ENCODE measurements around the gene GCLC. TPM values are rescaled to one million over a fixed set of nuclear protein-coding genes. Genes with fewer than 3 reads are reported as not detected.

The GCLC gene
- total and polyA plus RNA-seq, 2 experiments from 2014 or later, result 16.9 to 40.3 TPM

GRCh38 chr6:53451165-53451564 is 93.7 kb downstream of the GCLC start:
- peaks cover 11% of the 10 kb centered on the region; the same call in 2 of the 3 replicates for H3K9me3 Mint-ChIP-seq
- no peak overlapping the region for H3K4me3 Mint-ChIP-seq
- Histone ChIP-seq H3K27ac (ENCODE audit: low read depth) (no peak overlapping the region), H3K27me3 (ENCODE audit: insufficient read depth) (no peaks in the 10 kb centered on the region), H2AFZ (no peak overlapping the region), H3F3A (replicated peaks; ENCODE audit: low read depth) (no peaks in the 10 kb centered on the region), H3K4me1 (ENCODE audit: insufficient read depth) (no peaks in the 10 kb centered on the region), H4K20me1 (replicated peaks; ENCODE audit: insufficient read depth) (no peaks in the 10 kb centered on the region), H3K36me3 (ENCODE audit: insufficient read depth) (no peaks in the 10 kb centered on the region), H3K9me2 (ENCODE audit: insufficient read depth) (0 out of 2 replicates have a peak, but pooled peaks cover 2% of the 10 kb centered on the region), H3K4me3 (no peak overlapping the region), H3K4me2 (no peak overlapping the region), H3K79me2 (replicated peaks; ENCODE audit: insufficient read depth) (no peaks in the 10 kb centered on the region)
- no peaks in the 10 kb centered on the region for H3K36me3 Mint-ChIP-seq (ENCODE audit: low read depth)
- ATAC-seq (no peak), DNase-seq (ENCODE audit: low spot score) (no peak)
- TF ChIP-seq STAT1 (IDR thresholded peaks at IDR 0.05; ENCODE audit: unreplicated experiment), result no peak
- no peak for TF ChIP-seq ZNF331 (CRISPR knock-in tag; IDR thresholded peaks at IDR 0.05; ENCODE audit: low read depth)
- no peak for TF ChIP-seq ZNF462 (CRISPR knock-in tag; IDR thresholded peaks at IDR 0.05)
- no peak for TF ChIP-seq CTCF (conservative IDR thresholded peaks at IDR 0.05; ENCODE audit: low read depth in 2 of 2)
- TF ChIP-seq EZH2 (IDR thresholded peaks at IDR 0.05; ENCODE audit: low read depth, unreplicated experiment), result no peak
- TF ChIP-seq REST (IDR thresholded peaks at IDR 0.05; ENCODE audit: unreplicated experiment), result no peak
- no peak for TF ChIP-seq NANOG (IDR thresholded peaks at IDR 0.05; ENCODE audit: borderline replicate concordance)
- no peaks in the 10 kb centered on the region for H3K27me3 Mint-ChIP-seq (ENCODE audit: insufficient read depth, low read depth, poor library complexity)
- H3K4me1 Mint-ChIP-seq, result no peaks in the 10 kb centered on the region
- no peak overlapping the region for H3K27ac Mint-ChIP-seq
